Measurements from ENCODE around the gene GLE1. TPM values are rescaled to one million over a fixed set of nuclear protein-coding genes. Genes with fewer than 3 reads are reported as not detected.

The GLE1 gene
- total RNA-seq, 1 donor from 2014 or later: 25.4 TPM

DNA sequence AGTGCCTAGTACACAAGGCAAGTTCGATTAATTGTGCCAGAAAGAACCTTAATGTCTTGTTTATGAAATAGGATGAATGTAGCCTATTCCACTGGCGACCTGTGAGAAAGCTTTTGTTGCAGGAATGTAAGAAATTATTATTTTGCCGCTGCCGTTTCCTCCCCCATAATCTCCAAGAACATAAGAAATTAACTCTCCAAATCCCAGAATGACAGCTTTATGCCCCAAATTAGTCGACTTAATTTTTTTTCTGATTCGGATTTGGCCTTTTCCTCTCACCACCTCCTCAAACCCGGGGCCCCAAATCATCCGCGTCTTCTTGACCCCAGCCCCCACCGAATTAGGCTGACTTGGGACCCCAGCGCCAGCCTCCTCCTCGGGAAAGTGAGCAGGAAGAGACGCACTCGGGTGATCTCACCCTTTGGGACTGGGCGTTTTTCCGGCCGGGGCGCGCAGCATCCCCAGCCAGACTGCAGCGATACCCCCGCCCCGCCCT, 47.2 kb downstream of the GLE1 start:
- TF ChIP-seq, protein P1, sequence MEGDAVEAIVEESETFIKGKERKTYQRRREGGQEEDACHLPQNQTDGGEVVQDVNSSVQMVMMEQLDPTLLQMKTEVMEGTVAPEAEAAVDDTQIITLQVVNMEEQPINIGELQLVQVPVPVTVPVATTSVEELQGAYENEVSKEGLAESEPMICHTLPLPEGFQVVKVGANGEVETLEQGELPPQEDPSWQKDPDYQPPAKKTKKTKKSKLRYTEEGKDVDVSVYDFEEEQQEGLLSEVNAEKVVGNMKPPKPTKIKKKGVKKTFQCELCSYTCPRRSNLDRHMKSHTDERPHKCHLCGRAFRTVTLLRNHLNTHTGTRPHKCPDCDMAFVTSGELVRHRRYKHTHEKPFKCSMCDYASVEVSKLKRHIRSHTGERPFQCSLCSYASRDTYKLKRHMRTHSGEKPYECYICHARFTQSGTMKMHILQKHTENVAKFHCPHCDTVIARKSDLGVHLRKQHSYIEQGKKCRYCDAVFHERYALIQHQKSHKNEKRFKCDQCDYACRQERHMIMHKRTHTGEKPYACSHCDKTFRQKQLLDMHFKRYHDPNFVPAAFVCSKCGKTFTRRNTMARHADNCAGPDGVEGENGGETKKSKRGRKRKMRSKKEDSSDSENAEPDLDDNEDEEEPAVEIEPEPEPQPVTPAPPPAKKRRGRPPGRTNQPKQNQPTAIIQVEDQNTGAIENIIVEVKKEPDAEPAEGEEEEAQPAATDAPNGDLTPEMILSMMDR (conservative IDR thresholded peaks at IDR 0.05; ENCODE audit: low read depth, low read length): no peak
- peak overlapping the region; percentile 83 for H3K4me3 ChIP-seq (ENCODE audit: low read depth, low read length)
- no peak for DNase-seq (ENCODE audit: low read depth)

DNA sequence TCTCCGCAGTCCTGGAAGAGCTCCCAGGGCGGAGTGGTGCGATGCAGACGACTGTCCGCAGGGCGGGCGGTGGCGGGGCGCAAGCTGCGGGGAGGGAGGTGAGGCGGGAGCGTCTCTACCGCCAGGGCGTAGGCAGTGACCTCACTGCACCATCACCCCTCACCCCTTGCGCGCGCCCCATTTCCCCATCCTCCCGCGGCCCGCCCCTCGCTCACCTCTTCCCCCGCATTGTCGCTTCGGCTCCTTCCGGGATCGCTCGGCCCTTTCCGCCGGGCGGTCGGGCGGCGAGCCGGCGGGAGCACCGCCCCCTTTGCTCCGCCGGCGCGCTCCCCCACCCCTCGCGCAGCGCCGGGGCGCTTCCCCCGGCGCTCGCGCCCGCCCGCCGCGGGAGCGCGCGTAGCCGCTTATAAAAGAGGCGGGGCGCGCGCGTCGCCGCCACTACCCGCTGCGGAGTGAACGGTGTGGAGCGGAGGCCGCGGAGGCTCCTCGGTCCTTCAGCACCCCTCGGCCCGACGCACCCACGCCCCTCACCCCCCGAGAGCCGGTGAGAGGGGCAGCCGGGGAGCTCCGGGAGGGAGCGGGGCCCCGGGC, 47.7 kb downstream of the GLE1 start, which contains the start of gene SPTAN1:
Gene SPTAN1 (plus strand): TSS at position 435 of the 591 bp plus-strand sequence. CDS start 14,154 bp downstream, outside the sequence.
- TF ChIP-seq, protein P1 (conservative IDR thresholded peaks at IDR 0.05; ENCODE audit: low read depth, low read length): peak; percentile 12
- no peak for DNase-seq (ENCODE audit: low read depth)

GRCh38 chr9:128552744-128553440, 48.4 kb downstream of the GLE1 start:
- TF ChIP-seq, protein P1 (conservative IDR thresholded peaks at IDR 0.05; ENCODE audit: low read depth, low read length): no peak
- peak overlapping the region; percentile 83 for H3K4me3 ChIP-seq (ENCODE audit: low read depth, low read length)
- DNase-seq (ENCODE audit: low read depth): no peak

More for the DNA sequence above, 47.7 kb downstream of the GLE1 start, which contains the start of gene SPTAN1:
- H3K4me3 ChIP-seq (ENCODE audit: low read depth, low read length): peak within 1 kb of the TSS; percentile 83

GRCh38 chr9:128553728-128554127, 49.2 kb downstream of the GLE1 start:
- no peak for DNase-seq (ENCODE audit: low read depth)
- peak overlapping the region; percentile 83 for H3K4me3 ChIP-seq (ENCODE audit: low read depth, low read length)
- TF ChIP-seq, protein P1 (conservative IDR thresholded peaks at IDR 0.05; ENCODE audit: low read depth, low read length): no peak

DNA sequence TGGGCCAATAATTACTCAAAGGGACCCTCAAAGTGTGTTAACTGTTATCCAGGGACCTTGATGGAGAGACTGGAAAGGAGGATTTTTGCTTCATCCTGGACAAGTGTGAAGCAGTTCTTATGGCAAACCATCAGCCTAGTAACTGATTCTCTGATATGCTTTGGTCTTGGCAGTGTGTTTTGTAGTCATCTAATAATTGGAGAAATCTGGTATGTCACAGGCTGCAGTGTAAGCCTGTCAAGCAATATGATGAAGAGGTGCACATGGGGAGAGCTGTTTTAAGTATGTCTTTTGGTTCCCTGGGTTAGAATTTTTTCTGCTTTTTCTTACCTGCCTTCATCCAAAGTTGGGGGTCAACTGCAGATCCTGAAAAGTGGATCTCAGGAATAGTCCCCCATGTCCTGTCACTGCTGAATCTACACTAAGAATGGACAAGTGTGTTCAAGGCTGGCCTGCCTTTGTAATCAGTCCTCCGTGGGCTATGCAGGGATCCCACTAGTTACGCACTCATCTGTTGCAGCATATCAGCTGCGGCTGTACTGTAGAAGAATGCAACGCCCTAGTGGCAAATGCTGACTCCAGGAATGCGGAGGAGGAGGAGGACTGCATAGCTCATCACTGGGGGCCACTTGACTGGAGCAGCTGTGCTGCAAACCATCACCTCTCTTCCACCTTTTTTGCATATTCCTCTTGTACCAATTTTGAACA, 49.8 kb downstream of the GLE1 start:
- peak; percentile 59 for DNase-seq (ENCODE audit: low read depth)
- TF ChIP-seq, protein P1 (conservative IDR thresholded peaks at IDR 0.05; ENCODE audit: low read depth, low read length): peak; percentile 15
- H3K4me3 ChIP-seq (ENCODE audit: low read depth, low read length): peak overlapping the region; percentile 83

DNA sequence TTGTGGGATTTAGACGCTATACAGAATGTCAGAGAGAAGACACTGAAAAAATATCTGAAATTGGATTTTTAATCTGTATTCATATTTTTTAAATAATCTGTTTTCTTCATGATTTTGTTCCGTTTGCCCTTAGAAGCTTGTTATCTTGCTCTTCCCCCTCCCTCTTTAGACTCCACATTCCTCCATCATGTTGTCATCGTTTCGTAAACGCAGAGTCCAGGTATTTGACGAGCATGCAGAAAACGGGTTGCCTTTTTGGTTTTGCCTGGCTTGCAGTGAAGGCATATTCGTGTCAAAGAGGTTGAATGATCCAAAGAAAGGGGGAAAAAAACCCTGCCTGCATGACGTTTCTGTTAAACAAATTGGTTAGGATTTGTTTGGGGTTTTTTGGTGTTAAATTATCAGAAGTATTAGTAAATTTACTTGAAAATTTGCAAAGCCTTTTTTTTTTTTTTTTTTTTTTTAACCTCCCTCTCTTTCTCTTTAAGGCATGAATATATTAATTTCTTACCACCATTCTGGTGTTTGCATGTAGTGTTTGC, 50.7 kb downstream of the GLE1 start:
- TF ChIP-seq, protein P1 (conservative IDR thresholded peaks at IDR 0.05; ENCODE audit: low read depth, low read length): no peak
- H3K4me3 ChIP-seq (ENCODE audit: low read depth, low read length): no peak overlapping the region
- peak; percentile 58 for DNase-seq (ENCODE audit: low read depth)

Measured in epithelial cell of proximal tubule (primary cell).